ENCODE measurements around the gene SMIM10L1.

GRCh38 chr12:11136075-11136474, 34.9 kb upstream of the SMIM10L1 start:
- TF ChIP-seq, protein P1, sequence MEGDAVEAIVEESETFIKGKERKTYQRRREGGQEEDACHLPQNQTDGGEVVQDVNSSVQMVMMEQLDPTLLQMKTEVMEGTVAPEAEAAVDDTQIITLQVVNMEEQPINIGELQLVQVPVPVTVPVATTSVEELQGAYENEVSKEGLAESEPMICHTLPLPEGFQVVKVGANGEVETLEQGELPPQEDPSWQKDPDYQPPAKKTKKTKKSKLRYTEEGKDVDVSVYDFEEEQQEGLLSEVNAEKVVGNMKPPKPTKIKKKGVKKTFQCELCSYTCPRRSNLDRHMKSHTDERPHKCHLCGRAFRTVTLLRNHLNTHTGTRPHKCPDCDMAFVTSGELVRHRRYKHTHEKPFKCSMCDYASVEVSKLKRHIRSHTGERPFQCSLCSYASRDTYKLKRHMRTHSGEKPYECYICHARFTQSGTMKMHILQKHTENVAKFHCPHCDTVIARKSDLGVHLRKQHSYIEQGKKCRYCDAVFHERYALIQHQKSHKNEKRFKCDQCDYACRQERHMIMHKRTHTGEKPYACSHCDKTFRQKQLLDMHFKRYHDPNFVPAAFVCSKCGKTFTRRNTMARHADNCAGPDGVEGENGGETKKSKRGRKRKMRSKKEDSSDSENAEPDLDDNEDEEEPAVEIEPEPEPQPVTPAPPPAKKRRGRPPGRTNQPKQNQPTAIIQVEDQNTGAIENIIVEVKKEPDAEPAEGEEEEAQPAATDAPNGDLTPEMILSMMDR (IDR thresholded peaks at IDR 0.05 in 8 of 11, conservative IDR thresholded peaks at IDR 0.05 in 3 of 11): no peak
- TF ChIP-seq POLR2A (IDR thresholded peaks at IDR 0.05): no peak
- no peak for TF ChIP-seq POLR2AphosphoS5 (IDR thresholded peaks at IDR 0.05)

Data from spleen (tissue), 7 donors.